ENCODE measurements around the gene VCPKMT.
A peak's percentile ranks its signal among the peaks of the same experiment; 100 is the strongest.
"Not testable (repeated sequence)": the region's sequence is repeated elsewhere in the genome, so short reads cannot be mapped to it uniquely, and the experiment has no call there.

The VCPKMT gene

GRCh38 chr14:50091240-50091913 lies 25.0 kb downstream of the VCPKMT start:
- DNase-seq: no peak

DNA sequence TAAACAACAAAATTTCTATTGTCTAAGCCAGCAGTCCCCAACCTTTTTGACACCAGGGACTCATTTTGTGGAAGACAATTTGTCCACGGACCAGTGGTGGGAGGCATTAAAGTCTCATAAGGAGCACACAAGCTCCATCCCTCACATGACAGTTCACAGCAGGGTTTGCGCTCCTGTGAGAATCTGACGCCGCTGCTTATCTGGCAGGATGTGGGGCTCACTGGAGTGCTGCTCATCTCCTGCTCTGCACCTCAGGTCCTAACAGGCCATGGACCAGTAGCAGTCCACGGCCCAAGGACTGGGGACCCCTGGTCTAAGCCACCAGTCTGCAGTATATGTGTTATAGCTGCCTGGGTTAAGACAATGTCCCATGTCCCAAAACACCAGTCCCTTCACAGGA lies 27.2 kb downstream of the VCPKMT start:
- no peak for DNase-seq

GRCh38 chr14:50088731-50089130 lies 27.6 kb downstream of the VCPKMT start:
- no peak for DNase-seq

- DNase-seq: no peak
Measured at GRCh38 chr14:50088117-50088515, 28.3 kb downstream of the VCPKMT start.

GRCh38 chr14:50087341-50088116 lies 28.8 kb downstream of the VCPKMT start:
- DNase-seq: no peak

DNA sequence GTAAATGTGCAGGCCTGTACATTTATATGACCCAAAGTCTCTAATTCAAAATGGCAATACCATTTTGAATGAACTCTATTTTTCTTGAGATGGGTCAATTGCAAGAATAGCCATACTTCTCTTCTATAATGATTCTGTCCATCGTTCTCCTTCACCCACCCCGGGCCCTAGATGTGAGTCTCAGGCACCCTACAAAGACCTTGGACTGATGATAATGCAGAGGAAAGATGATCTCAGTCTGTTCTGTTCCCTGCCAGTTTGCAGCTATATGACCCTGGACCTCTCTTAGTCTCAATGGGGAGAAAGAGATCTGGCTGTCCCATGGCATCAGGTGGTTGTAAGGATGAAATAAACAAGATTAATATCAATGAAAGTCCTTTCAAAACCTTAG lies 30.1 kb downstream of the VCPKMT start:
- DNase-seq: no peak

DNA sequence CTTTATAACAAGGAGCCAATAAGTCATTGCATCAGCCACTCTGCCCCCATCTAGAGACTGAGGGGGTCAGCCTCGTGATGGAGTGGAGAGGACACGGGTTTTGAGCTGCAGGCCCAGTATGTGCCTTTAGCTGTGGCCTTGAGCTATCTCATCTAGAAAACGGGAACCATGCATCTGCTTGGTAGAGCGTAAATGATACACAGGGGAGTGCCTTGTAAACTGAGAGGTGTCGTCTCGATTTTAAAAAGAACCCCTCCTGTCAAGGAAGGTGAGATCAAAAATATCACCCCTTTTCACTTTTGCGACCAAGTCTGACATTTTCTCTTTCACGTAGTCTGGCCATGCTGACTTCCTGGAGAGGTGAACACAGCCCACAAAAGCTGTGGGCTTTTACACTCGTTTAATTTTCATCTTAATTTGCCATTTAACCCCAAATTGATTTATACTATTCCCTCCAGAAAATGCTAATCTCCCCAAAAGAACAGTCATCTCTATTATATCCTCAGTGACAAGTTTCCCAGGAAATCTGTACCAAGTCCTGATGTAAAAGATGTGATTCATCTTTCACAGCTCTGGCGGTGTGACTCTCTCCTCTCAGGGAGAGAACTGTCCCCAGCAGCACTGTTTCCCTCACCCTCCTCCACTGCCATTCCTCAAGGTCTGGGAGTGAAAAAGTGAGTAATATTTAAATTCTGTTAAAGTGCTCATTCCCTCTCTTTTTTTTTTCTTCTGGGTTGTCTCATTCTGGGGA lies 30.6 kb downstream of the VCPKMT start:
- DNase-seq: no peak

- no peak for DNase-seq
Measured at GRCh38 chr14:50084666-50085065, 31.7 kb downstream of the VCPKMT start.

DNA sequence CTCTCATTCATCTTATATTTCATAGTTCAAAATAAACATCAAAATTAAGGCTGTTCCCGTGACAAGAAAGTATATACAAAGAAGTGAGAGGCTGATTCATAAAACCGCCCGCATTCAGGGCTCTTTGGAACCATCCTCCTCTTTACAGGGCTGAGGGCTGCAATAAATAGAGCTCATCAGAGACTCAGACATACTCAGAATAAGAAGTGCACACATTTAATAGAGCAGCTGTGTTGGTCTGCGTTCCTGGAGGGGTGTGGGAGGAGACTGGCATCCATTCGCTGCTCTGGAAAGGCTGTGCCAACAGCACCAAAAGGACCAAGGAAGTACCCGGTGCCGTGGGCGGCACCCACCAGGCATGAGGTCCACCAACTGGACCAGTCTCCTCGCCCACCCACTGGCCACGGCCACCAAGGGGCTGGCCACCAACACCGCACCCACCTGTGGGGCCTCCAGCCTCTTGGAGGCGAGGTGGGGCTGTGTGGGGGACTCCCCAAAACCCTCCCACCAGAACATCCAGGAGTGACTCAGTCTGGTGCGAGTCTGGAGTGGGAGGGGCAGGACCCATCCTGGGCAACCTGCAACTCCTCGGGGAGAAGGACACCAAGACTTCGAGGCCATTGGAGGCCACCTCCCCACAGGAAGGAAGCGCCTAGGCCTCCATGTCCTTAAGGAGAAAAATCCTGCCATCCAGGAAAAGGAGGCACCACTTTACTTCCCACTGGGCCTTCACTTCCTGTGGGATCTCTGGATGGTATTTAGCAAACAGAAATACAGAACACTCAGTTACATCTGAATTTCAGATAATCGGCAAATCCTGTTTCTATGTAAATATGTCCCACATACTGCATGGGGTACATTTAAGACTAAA lies 32.7 kb downstream of the VCPKMT start:
- no peak for DNase-seq

DNA sequence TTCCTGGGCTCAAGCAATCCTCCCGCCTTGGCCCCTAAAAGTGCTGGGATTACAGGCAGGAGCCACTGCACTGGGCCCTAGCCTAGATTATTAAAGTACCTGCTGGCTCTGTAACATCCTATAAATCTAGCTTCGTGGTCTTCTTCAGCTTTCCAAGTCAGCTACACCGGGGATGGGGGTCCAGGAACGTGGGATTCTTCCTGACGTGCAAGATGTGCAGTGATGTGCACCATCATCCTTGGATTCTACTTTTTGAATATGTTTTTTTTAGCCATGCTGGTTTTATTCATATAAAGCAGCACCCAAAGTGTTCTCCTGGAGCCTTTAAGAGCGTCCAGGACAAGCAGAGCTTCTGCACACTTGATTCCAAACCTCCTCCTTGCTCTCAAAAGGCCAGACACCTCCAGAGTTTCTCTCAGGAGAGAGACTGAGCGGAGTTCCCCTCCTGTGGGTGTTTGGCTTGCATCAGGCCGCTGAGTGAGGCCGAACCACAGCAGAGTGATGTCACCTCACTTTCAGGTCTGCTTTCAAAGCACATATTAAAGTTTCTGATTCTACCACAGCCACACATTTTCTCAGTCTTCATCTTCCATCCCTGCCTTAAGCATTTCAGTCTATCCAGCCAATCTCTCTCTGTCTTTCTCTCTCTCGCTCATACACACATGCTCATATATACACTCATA lies 33.4 kb downstream of the VCPKMT start:
- DNase-seq: no peak

DNA sequence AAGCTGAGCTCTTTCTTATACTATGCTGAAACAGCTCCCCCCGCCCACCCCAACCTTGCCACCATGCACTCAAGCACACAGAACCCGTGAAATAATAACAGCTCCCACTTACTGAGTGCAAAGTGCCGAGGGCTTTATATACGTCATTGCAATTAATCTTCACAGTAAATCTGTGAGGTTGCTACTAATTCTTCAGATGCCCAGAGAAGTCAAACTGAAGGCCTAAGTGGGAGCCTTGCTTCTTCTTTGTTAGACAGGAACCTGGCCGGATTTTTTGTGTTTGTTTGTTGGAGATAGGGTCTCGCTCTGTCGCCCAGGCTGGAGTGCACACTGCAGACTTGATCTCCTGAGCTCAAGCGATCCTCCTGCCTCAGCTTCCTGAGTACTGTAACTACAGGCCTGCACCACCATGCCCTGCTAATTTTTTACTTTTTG lies 34.0 kb downstream of the VCPKMT start:
- no peak for DNase-seq

DNA sequence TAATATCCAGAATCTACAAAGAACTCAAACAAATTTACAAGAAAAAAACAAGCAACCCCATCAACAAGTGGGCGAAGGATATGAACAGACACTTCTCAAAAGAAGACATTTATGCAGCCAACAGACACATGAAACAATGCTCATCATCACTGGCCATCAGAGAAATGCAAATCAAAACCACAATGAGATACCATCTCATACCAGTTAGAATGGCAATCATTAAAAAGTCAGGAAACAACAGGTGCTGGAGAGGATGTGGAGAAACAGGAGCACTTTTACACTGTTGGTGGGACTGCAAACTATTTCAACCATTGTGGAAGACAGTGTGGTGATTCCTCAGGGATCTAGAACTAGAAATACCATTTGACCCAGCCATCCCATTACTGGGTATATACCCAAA lies 37.3 kb downstream of the VCPKMT start:
- not testable (repeated sequence) for DNase-seq

GRCh38 chr14:50073663-50074062 lies 42.7 kb downstream of the VCPKMT start:
- DNase-seq: not testable (repeated sequence)

DNA sequence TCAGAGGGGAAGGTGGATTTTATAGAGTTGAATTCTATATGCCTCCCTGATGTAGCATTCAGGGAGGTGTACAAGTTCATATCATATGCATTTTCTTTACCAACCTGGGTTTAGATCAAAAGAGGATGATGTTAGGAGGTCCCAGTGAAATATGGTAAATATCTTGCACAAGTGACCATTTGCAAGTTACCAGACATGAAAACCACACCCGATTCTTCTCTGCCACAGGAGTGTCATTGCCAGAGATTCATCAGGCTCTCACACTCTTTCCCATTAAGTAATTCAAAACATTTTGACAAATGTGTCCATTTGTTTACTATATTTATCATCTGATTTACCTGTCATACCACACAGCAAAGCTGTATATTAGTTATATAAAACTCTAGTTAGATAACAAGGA lies 44.0 kb downstream of the VCPKMT start:
- no peak for DNase-seq

GRCh38 chr14:50070840-50071548 lies 45.4 kb downstream of the VCPKMT start:
- DNase-seq: no peak

GRCh38 chr14:50070230-50070629 lies 46.1 kb downstream of the VCPKMT start:
- DNase-seq: no peak

DNA sequence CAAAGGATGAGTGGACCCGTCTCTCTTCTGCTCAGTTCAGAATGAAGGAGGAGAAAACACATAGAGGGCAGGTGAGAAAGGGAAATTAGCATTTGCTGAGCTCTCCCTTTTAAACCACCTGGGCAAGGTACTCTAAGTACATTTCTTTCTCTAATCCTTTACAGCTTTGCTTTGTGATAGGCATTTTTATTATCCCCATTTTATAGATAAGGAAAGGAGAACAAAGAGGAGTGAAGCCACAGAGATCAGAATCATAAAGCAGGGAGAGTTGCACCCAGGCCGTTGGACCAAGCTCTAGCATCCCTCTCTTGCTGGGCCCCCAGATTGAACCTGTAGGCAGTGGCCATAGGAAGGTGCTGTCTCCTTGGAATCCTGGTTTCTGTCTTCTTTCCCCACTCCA lies 47.0 kb downstream of the VCPKMT start:
- DNase-seq: no peak

DNA sequence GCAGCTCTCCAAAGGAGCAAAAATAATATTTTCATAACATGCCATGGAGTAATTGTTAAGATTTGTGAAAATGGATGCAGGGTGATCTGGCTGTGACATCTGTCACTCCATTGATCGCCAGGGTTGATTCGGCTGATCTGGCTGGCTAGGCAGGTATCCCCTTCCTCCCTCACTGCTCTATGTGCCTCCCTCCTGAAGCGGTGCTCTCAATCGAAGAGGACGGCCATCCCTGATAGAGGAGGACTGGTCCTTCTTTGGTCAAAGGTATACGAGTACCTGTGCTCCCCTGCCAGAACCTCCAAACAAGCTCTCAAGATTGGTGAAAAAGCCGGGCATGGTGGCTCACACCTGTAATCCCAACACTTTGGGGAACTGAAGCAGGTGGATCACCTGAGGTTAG lies 47.9 kb downstream of the VCPKMT start:
- DNase-seq: no peak

GRCh38 chr14:50067723-50068495 lies 48.5 kb downstream of the VCPKMT start:
- peak; percentile 4 for DNase-seq

GRCh38 chr14:50065583-50065982 lies 50.8 kb downstream of the VCPKMT start:
- DNase-seq: no peak

GRCh38 chr14:50064993-50065392 lies 51.4 kb downstream of the VCPKMT start:
- no peak for DNase-seq
